T-cell (primary cell): ENCODE measurements around the gene GPR137. TPM values are rescaled to one million over a fixed set of nuclear protein-coding genes. Genes with fewer than 3 reads are reported as not detected.

Source experiments
- ATAC-seq, 4 experiments: fragments of 200-7000 bp in 3 of 4; fragments of 150-1000 bp in 1 of 4; cut with Tn5 transposase; replicated peaks in 1 of 4; 1 replicate in 3 of 4; 2 replicates in 1 of 4; pipeline ENCODE4 v1.10.0; 2021; ENCODE audit warnings: moderate library complexity in 3 of 4, mild to moderate bottlenecking in 2 of 4, moderate number of reproducible peaks in 1 of 4
- CTCF ChIA-PET, 2 donors: fragments of 300-600 bp; sonication (Branson Sonifier 250); formaldehyde crosslinking; loops; one replicate each; lab custom pipeline; 2022; ENCODE audit warnings: antibody characterized with exemption in 2 of 2; lab: Charles Lee
- POLR2A ChIA-PET, 2 donors: fragments of 300-600 bp; sonication (Branson Sonifier 250); formaldehyde crosslinking; loops; one replicate each; lab custom pipeline; 2022; ENCODE audit warnings: antibody characterized with exemption in 2 of 2; lab: Charles Lee
- DNase-seq, 35 experiments: peaks; one replicate each; pipeline versions ENCODE4 v3.0.0 to v3.0.0-alpha.2; 2013 to 2023
- H3K27ac ChIP-seq: one replicate; pipeline ENCODE4 v1.5.1; 2013; ENCODE audit warnings: low read length
- H3K27me3 ChIP-seq, 2 experiments: replicated peaks in 1 of 2; 1 replicate in 1 of 2; 2 replicates in 1 of 2; pipeline versions ENCODE4 v1.6.1 to v1.7.0; 2013; ENCODE audit warnings: low read length in 1 of 2, mixed read lengths in 1 of 2; ENCODE audit not compliant: control insufficient read depth in 2 of 2, insufficient read depth in 2 of 2; ENCODE audit errors: extremely low read depth in 1 of 2
- H3K36me3 ChIP-seq, 2 donors: 1 replicate in 1 of 2; 2 replicates in 1 of 2; pipeline versions ENCODE4 v1.6.1 to v1.7.0; 2013; ENCODE audit warnings: low read length in 1 of 2; ENCODE audit not compliant: control insufficient read depth in 2 of 2, insufficient read depth in 1 of 2; ENCODE audit errors: extremely low read depth in 1 of 2
- H3K4me1 ChIP-seq, 2 experiments: 1 replicate in 1 of 2; 2 replicates in 1 of 2; pipeline versions ENCODE4 v1.6.1 to v1.7.0; 2013; ENCODE audit warnings: low read length in 2 of 2, mixed read lengths in 1 of 2; ENCODE audit not compliant: insufficient read depth in 2 of 2, control insufficient read depth in 1 of 2; ENCODE audit errors: extremely low read depth in 1 of 2
- H3K4me3 ChIP-seq, 2 donors: 1 replicate in 1 of 2; 2 replicates in 1 of 2; pipeline versions ENCODE4 v1.5.1 to v1.7.0; 2013; ENCODE audit warnings: mild to moderate bottlenecking in 2 of 2, low read length in 1 of 2, moderate library complexity in 1 of 2; ENCODE audit not compliant: control insufficient read depth in 1 of 2; ENCODE audit errors: extremely low read depth in 1 of 2
- H3K9me3 ChIP-seq: 2 replicates; pipeline ENCODE4 v1.7.0; 2013
- H3K27ac Mint-ChIP-seq, 2 donors: one replicate each; pipeline ENCODE4 v1.8.0; 2020 to 2021; ENCODE audit warnings: mild to moderate bottlenecking in 2 of 2, mixed read lengths in 2 of 2
- H3K27me3 Mint-ChIP-seq, 2 donors: one replicate each; pipeline ENCODE4 v1.8.0; 2021 to 2022; ENCODE audit warnings: mixed read lengths in 2 of 2
- H3K36me3 Mint-ChIP-seq: one replicate; pipeline ENCODE4 v1.8.0; 2021; ENCODE audit warnings: mixed read lengths
- H3K4me1 Mint-ChIP-seq, 3 donors: one replicate each; pipeline ENCODE4 v1.8.0; 2020 to 2022; ENCODE audit warnings: mixed read lengths in 3 of 3, mild to moderate bottlenecking in 1 of 3
- H3K4me3 Mint-ChIP-seq, 3 donors: one replicate each; pipeline ENCODE4 v1.8.0; 2020 to 2022; ENCODE audit warnings: mild to moderate bottlenecking in 3 of 3, mixed read lengths in 3 of 3, moderate library complexity in 3 of 3
- H3K9me3 Mint-ChIP-seq, 3 donors: one replicate each; pipeline ENCODE4 v1.8.0; 2020 to 2022; ENCODE audit warnings: mixed read lengths in 3 of 3
- WGBS: methylation state at CpG from one replicate; pipeline ENCODE4 v1.1.5; 2013; ENCODE audit warnings: missing lambda C conversion rate; ENCODE audit not compliant: insufficient coverage; 5-methylcytosine and 5-hydroxymethylcytosine counted together
- total RNA-seq, 35 experiments: library from RNA in 6 of 35; stranded (reverse) in 6 of 35; fragments of 120-200 nt in 1 of 35; gene quantifications; one replicate each; pipeline versions ENCODE4 v1.2.1 to v1.2.4 and lab custom pipeline; 2013 to 2026

GPR137 gene
- 10 to 100 TPM; 31.0 to 39.8 (median 34.2) TPM for total RNA-seq
- 11.1 TPM for total RNA-seq (2013)
- total RNA-seq (lab: John Stamatoyannopoulos, UW), result 13.4 to 28.9 (median 22.6) reads per million in 29 experiments

GRCh38 chr11:64284962-64285884 lies at the start of gene GPR137:
TSS of gene GPR137 (plus strand) at chr11:64285848. CDS start at chr11:64286525, 677 bp downstream.
- peaks cover 0 to 9% of the 10 kb centered on the region in 2 experiments for H3K27me3 ChIP-seq
- H3K27ac ChIP-seq, result peak within 1 kb of the TSS; percentile 100
- Mint-ChIP-seq H3K4me3 (peak within 1 kb of the TSS; percentile 84 to 86 (median 85)), H3K36me3 (peaks cover 5% of the 10 kb centered on the region), H3K27me3 (peaks cover 0 to under 1% of the 10 kb centered on the region in 2 donors), H3K9me3 (no peaks in the 10 kb centered on the region), H3K4me1 (peaks cover 19 to 27% (median 25%) of the 10 kb centered on the region in 3 donors), H3K27ac (peak within 1 kb of the TSS; percentile 92 to 95)
- CTCF ChIA-PET, result interaction anchor here (0.6 to 3.7 kb wide), 11 partner anchors 14 to 99 kb away, joined by 3 to 16 read pairs (median 5); partner anchors contain the start of genes CATSPERZ (in 1 of the 2), FKBP2 (in 1 of the 2), PRDX5 (in 1 of the 2) and STIP1 (in 1 of the 2)
- peaks cover 4 to 37% of the 10 kb centered on the region in 2 experiments for H3K4me1 ChIP-seq
- H3K36me3 ChIP-seq, result peaks cover 0 to 7% of the 10 kb centered on the region in 2 donors
- POLR2A ChIA-PET, result interaction anchor here in 1 of 2 donors (0.6 to 1.7 kb wide), 6 partner anchors 13 to 99 kb away, joined by 3 to 6 read pairs (median 4); partner anchors contain the start of genes FKBP2, PRDX5, STIP1 and TRMT112
- DNase-seq (peak; percentile 81 to 97 (median 91)), ATAC-seq (peak; percentile 70 to 77 (median 74))
- WGBS, result under 1% methylated on average over 92 of the region's 102 CpGs
- H3K9me3 ChIP-seq, result no peaks in the 10 kb centered on the region
- H3K4me3 ChIP-seq, result peak within 1 kb of the TSS; percentile 76 to 87

DNA sequence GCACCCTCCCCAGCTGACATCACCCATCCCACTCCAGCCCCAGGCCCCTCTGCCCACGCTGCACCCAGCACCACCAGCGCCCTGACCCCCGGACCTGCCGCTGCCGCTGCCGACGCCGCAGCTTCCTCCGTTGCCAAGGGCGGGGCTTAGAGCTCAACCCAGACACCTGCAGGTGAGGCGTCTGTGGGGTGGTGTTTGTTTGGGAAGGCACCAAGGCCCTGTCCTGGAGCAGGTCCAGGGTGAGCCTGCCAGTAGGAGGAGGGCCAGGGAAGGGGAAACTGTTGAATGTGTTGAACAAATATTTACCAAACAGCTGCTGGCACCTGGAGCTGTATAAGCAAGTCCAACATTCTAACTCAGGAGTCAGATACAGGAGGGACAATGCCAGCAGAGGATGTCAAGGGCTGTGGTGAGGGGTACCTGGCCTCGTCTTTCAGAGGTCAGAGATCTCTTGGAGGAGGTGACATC lies 48.1 kb upstream of the GPR137 start:
- Histone ChIP-seq H3K27ac (no peak overlapping the region), H3K4me3 (no peak overlapping the region), H3K4me1 (peaks cover 8 to 48% of the 10 kb centered on the region in 2 experiments), H3K9me3 (no peaks in the 10 kb centered on the region), H3K27me3 (no peaks in the 10 kb centered on the region), H3K36me3 (peaks cover 10 to 16% of the 10 kb centered on the region in 2 donors)
- H3K4me3 Mint-ChIP-seq, result no peak overlapping the region
- H3K27ac Mint-ChIP-seq, result peak overlapping the region in 1 of 2 donors; percentile 34
- ATAC-seq (no peak), DNase-seq (no peak)
- H3K36me3 Mint-ChIP-seq, result no peaks in the 10 kb centered on the region
- no peaks in the 10 kb centered on the region for H3K9me3 Mint-ChIP-seq
- 98% methylated on average over 8 of the region's 12 CpGs for WGBS
- H3K4me1 Mint-ChIP-seq, result peaks cover 38 to 45% (median 38%) of the 10 kb centered on the region in 3 donors
- ChIA-PET CTCF (interaction anchor here in 1 of 2 donors (0.6 to 1.9 kb wide), 2 partner anchors 32 to 34 kb away, joined by 3 to 5 read pairs; no protein-coding TSS in a partner anchor), POLR2A (no interaction called here)
- H3K27me3 Mint-ChIP-seq, result no peaks in the 10 kb centered on the region

DNA sequence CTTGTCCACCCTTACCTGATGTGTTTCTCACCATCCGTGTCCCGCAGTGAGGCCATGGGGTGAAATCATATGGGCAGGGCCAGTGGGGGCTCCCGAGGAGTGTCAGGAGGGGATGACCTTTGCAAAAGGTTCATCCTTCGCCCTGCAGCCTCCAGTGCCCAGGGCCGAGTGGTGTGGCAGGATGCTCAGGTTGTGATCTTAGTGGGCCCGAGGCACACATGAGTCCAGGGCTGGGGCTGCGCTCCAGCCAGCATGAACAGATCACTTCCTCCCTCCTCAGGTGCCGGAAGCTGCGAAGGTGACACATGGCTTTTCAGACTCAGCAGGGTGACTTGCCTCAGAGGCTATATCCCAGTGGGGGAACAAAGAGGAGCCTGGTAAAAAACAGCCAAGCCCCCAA lies 47.6 kb upstream of the GPR137 start:
- H3K27me3 Mint-ChIP-seq, result no peaks in the 10 kb centered on the region
- ChIA-PET POLR2A (no interaction called here), CTCF (interaction anchor here in 1 of 2 donors (0.6 kb wide), 1 partner anchor 33 kb away, joined by 3 read pairs; no protein-coding TSS in a partner anchor)
- no peak for ATAC-seq
- H3K36me3 Mint-ChIP-seq, result no peaks in the 10 kb centered on the region
- WGBS, result 89% methylated on average over 3 of the region's 9 CpGs
- DNase-seq, result no peak
- Histone ChIP-seq H3K27ac (no peak overlapping the region), H3K27me3 (no peaks in the 10 kb centered on the region), H3K4me1 (peaks cover 10 to 49% of the 10 kb centered on the region in 2 experiments), H3K4me3 (no peak overlapping the region), H3K36me3 (peaks cover 11 to 16% of the 10 kb centered on the region in 2 donors), H3K9me3 (no peaks in the 10 kb centered on the region)
- no peaks in the 10 kb centered on the region for H3K9me3 Mint-ChIP-seq
- H3K4me3 Mint-ChIP-seq, result no peak overlapping the region
- peaks cover 38 to 43% (median 39%) of the 10 kb centered on the region in 3 donors for H3K4me1 Mint-ChIP-seq
- H3K27ac Mint-ChIP-seq, result peak overlapping the region in 1 of 2 donors; percentile 55

- Mint-ChIP-seq H3K36me3 (no peaks in the 10 kb centered on the region), H3K27me3 (no peaks in the 10 kb centered on the region), H3K4me1 (peaks cover 38 to 44% (median 41%) of the 10 kb centered on the region in 3 donors), H3K4me3 (no peak overlapping the region), H3K27ac (peak overlapping the region; percentile 55 to 66), H3K9me3 (no peaks in the 10 kb centered on the region)
- no peak for ATAC-seq
- Histone ChIP-seq H3K9me3 (no peaks in the 10 kb centered on the region), H3K36me3 (peaks cover 16 to 24% of the 10 kb centered on the region in 2 donors), H3K27me3 (no peaks in the 10 kb centered on the region), H3K4me1 (peaks cover 12 to 45% of the 10 kb centered on the region in 2 experiments), H3K27ac (no peak overlapping the region), H3K4me3 (no peak overlapping the region)
- no peak for DNase-seq
- ChIA-PET CTCF (no interaction called here), POLR2A (no interaction called here)
- WGBS, result 100% methylated on average over 3 of the region's 5 CpGs
Observed at GRCh38 chr11:64238999-64239398, 46.6 kb upstream of the GPR137 start.

GRCh38 chr11:64239662-64240434 lies 45.8 kb upstream of the GPR137 start:
- peak overlapping the region; percentile 97 for H3K27ac Mint-ChIP-seq
- Histone ChIP-seq H3K27ac (peak overlapping the region; percentile 97), H3K27me3 (no peaks in the 10 kb centered on the region), H3K4me1 (peaks cover 12 to 48% of the 10 kb centered on the region in 2 experiments), H3K36me3 (peaks cover 16 to 27% of the 10 kb centered on the region in 2 donors), H3K4me3 (peak overlapping the region in 1 of 2 donors; percentile 73), H3K9me3 (no peaks in the 10 kb centered on the region)
- peaks cover 39 to 47% (median 41%) of the 10 kb centered on the region in 3 donors for H3K4me1 Mint-ChIP-seq
- ChIA-PET CTCF (no interaction called here), POLR2A (interaction anchor here in 1 of 2 donors (0.6 kb wide), 1 partner anchor 14 kb away, joined by 4 read pairs; the partner anchor contains the start of genes NUDT22 and TRPT1)
- no peaks in the 10 kb centered on the region for H3K27me3 Mint-ChIP-seq
- H3K9me3 Mint-ChIP-seq, result no peaks in the 10 kb centered on the region
- H3K36me3 Mint-ChIP-seq, result no peaks in the 10 kb centered on the region
- WGBS, result 62% methylated on average over 6 of the region's 11 CpGs
- peak in 2 of 35 experiments; percentile 26 to 48 for DNase-seq
- ATAC-seq, result no peak
- H3K4me3 Mint-ChIP-seq, result peak overlapping the region; percentile 83 to 93 (median 89)
